SK-N-SH (cell line): ENCODE measurements around the gene RASSF9. TPM values are rescaled to one million over a fixed set of nuclear protein-coding genes. Genes with fewer than 3 reads are reported as not detected.

ENCODE experiments used
- CTCF ChIA-PET: fragments of 300-600, 350-600 bp; formaldehyde crosslinking; extraction: SDS; loops from one replicate; lab custom pipeline; 2021; lab: Yijun Ruan, JAX
- POLR2A ChIA-PET: fragments of 350-600 bp; sonication (Branson Sonifier 250); formaldehyde crosslinking; extraction: SDS; loops from one replicate; lab custom pipeline; 2020; ENCODE audit warnings: antibody characterized with exemption, inconsistent platforms; lab: Yijun Ruan, JAX
- DNase-seq: peaks from one replicate; pipeline ENCODE4 v3.0.0; 2012
- H2AFZ ChIP-seq: fragments of 200-600 bp; sonication (generic); 2 replicates; pipeline ENCODE4 v1.8.1; 2016; ENCODE audit warnings: antibody characterized with exemption, mild to moderate bottlenecking, low read depth
- H3F3A ChIP-seq: fragments of 200-600 bp; sonication (generic); replicated peaks from 2 replicates; pipeline ENCODE3; 2016; ENCODE audit warnings: antibody characterized with exemption, mild to moderate bottlenecking; ENCODE audit not compliant: insufficient read depth
- H3K27ac ChIP-seq, 2 experiments: fragments of 200-500 bp in 1 of 2; fragments of 200-600 bp in 1 of 2; sonication (Bioruptor generic) in 1 of 2; sonication (generic), shearing (Covaris generic) in 1 of 2; 2 replicates each; pipeline versions ENCODE4 v1.5.1 to v1.6.1; 2014 to 2016; ENCODE audit warnings: low read depth in 2 of 2, inconsistent platforms in 1 of 2, low read length in 1 of 2, mild to moderate bottlenecking in 1 of 2, mixed read lengths in 1 of 2
- H3K27me3 ChIP-seq: fragments of 200-600 bp; sonication (generic), shearing (Covaris generic); 2 replicates; pipeline ENCODE4 v1.6.1; 2016; ENCODE audit warnings: mixed run types; ENCODE audit not compliant: insufficient read depth
- H3K36me3 ChIP-seq, 2 experiments: fragments of 200-500 bp in 1 of 2; fragments of 200-600 bp in 1 of 2; sonication (Bioruptor generic) in 1 of 2; sonication (generic) in 1 of 2; replicated peaks in 1 of 2; 2 replicates each; pipeline versions ENCODE3 to v1.5.1; 2014 to 2016; ENCODE audit warnings: low read length in 1 of 2, mild to moderate bottlenecking in 1 of 2; ENCODE audit not compliant: insufficient read depth in 2 of 2, control insufficient read depth in 1 of 2
- H3K4me1 ChIP-seq, 2 experiments: fragments of 200-500 bp in 1 of 2; fragments of 200-600 bp in 1 of 2; sonication (Bioruptor generic) in 1 of 2; sonication (generic), shearing (Covaris generic) in 1 of 2; 2 replicates each; pipeline versions ENCODE4 v1.5.1 to v1.6.1; 2014 to 2016; ENCODE audit warnings: low read depth in 1 of 2, low read length in 1 of 2, mixed run types in 1 of 2; ENCODE audit not compliant: insufficient read depth in 2 of 2, control insufficient read depth in 1 of 2
- H3K4me2 ChIP-seq: fragments of 200-600 bp; sonication (generic), shearing (Covaris generic); 2 replicates; pipeline ENCODE4 v1.6.1; 2017; ENCODE audit warnings: mixed run types
- H3K4me3 ChIP-seq, 2 experiments: fragments of 200-500 bp in 1 of 2; fragments of 200-600 bp in 1 of 2; sonication (Bioruptor generic) in 1 of 2; sonication (generic), shearing (Covaris generic) in 1 of 2; 2 replicates each; pipeline versions ENCODE4 v1.5.1 to v1.8.1; 2014 to 2016; ENCODE audit warnings: low read depth in 2 of 2, inconsistent platforms in 1 of 2, low read length in 1 of 2, mild to moderate bottlenecking in 1 of 2, mixed read lengths in 1 of 2, moderate library complexity in 1 of 2
- H3K79me2 ChIP-seq: fragments of 200-600 bp; sonication (generic); 2 replicates; pipeline ENCODE4 v1.8.1; 2017; ENCODE audit warnings: mild to moderate bottlenecking; ENCODE audit not compliant: insufficient read depth
- H3K9ac ChIP-seq: fragments of 200-600 bp; sonication (generic); 2 replicates; pipeline ENCODE4 v1.6.1; 2017; ENCODE audit warnings: mixed run types
- H3K9me2 ChIP-seq: fragments of 200-600 bp; sonication (generic); 2 replicates; pipeline ENCODE4 v1.6.1; 2017; ENCODE audit warnings: mixed run types
- H3K9me3 ChIP-seq: fragments of 200-600 bp; sonication (generic); 2 replicates; pipeline ENCODE4 v1.6.1; 2017; ENCODE audit warnings: mixed run types, mild to moderate bottlenecking, moderate library complexity
- H4K20me1 ChIP-seq: fragments of 200-600 bp; sonication (generic); 2 replicates; pipeline ENCODE4 v1.6.1; 2017; ENCODE audit warnings: mild to moderate bottlenecking, mixed run types; ENCODE audit not compliant: insufficient read depth
- CHD2 ChIP-seq: fragments of 150-350 bp; IDR thresholded peaks from 2 replicates; pipeline ENCODE4 v1.6.1; 2018; ENCODE audit warnings: low read length; ENCODE audit not compliant: partially characterized antibody
- ELF1 ChIP-seq: IDR thresholded peaks from 2 replicates; pipeline ENCODE4 v1.4.0; 2012
- EP300 ChIP-seq, 2 experiments: IDR thresholded peaks; 2 replicates each; pipeline versions ENCODE4 v1.4.0 to v1.6.1; 2012; ENCODE audit warnings: borderline replicate concordance in 1 of 2, low read depth in 1 of 2, low read length in 1 of 2
- FOSL2 ChIP-seq: IDR thresholded peaks from 2 replicates; pipeline ENCODE4 v1.4.0; 2012; ENCODE audit warnings: low read depth, mild to moderate bottlenecking, moderate library complexity, borderline replicate concordance
- GATA2 ChIP-seq: sonication (generic); formaldehyde crosslinking; IDR thresholded peaks from 2 replicates; pipeline ENCODE4 v1.5.0; 2020; ENCODE audit warnings: mild to moderate bottlenecking, missing genetic modification reagents
- JUND ChIP-seq: IDR thresholded peaks from 2 replicates; pipeline ENCODE4 v1.4.0; 2012
- MEF2A ChIP-seq: IDR thresholded peaks from 2 replicates; pipeline ENCODE4 v1.4.0; 2012; ENCODE audit warnings: low read depth, borderline replicate concordance
- MXI1 ChIP-seq: IDR thresholded peaks from 2 replicates; pipeline ENCODE4 v1.6.1; 2012; ENCODE audit warnings: mild to moderate bottlenecking, low read depth, low read length, improper control_type of control experiment
- NFIC ChIP-seq: IDR thresholded peaks from 2 replicates; pipeline ENCODE4 v1.4.0; 2012; ENCODE audit warnings: borderline replicate concordance
- NRF1 ChIP-seq: IDR thresholded peaks from 2 replicates; pipeline ENCODE4 v1.6.1; 2012; ENCODE audit warnings: low read depth, mild to moderate bottlenecking, low read length
- RAD21 ChIP-seq: IDR thresholded peaks from 2 replicates; pipeline ENCODE4 v1.6.1; 2012; ENCODE audit warnings: mild to moderate bottlenecking, low read length
- RFX5 ChIP-seq: IDR thresholded peaks from 2 replicates; pipeline ENCODE4 v1.6.1; 2012; ENCODE audit warnings: mild to moderate bottlenecking, improper control_type of control experiment, low read length
- RXRA ChIP-seq: IDR thresholded peaks from 2 replicates; pipeline ENCODE4 v1.4.0; 2012; ENCODE audit warnings: low read depth, mild to moderate bottlenecking, borderline replicate concordance
- SIN3A ChIP-seq: IDR thresholded peaks from 2 replicates; pipeline ENCODE4 v1.6.1; 2012; ENCODE audit warnings: low read depth, mild to moderate bottlenecking, low read length, moderate library complexity, borderline replicate concordance
- SMC3 ChIP-seq: IDR thresholded peaks from 2 replicates; pipeline ENCODE4 v1.6.1; 2012; ENCODE audit warnings: low read depth, low read length, improper control_type of control experiment
- TAF1 ChIP-seq: IDR thresholded peaks from 2 replicates; pipeline ENCODE4 v1.6.1; 2012; ENCODE audit warnings: low read depth, mild to moderate bottlenecking, low read length, moderate library complexity, borderline replicate concordance
- TCF12 ChIP-seq: IDR thresholded peaks from 2 replicates; pipeline ENCODE4 v1.4.0; 2012
- TEAD4 ChIP-seq: IDR thresholded peaks from 2 replicates; pipeline ENCODE4 v1.4.0; 2012; ENCODE audit warnings: mild to moderate bottlenecking, borderline replicate concordance; ENCODE audit not compliant: insufficient read depth
- YY1 ChIP-seq: IDR thresholded peaks from 2 replicates; pipeline ENCODE4 v1.4.0; 2012; ENCODE audit warnings: low read depth, mild to moderate bottlenecking
- WGBS: methylation state at CpG from one replicate; pipeline ENCODE4 v1.1.6; 2017; ENCODE audit warnings: low lambda C conversion rate; 5-methylcytosine and 5-hydroxymethylcytosine counted together
- polyA plus RNA-seq, 3 experiments: library from polyadenylated mRNA; depleted of rRNA; stranded (reverse); fragments of >200 nt; gene quantifications; 2 replicates each; pipeline ENCODE4 v1.2.3, GENCODE V29; 2012
- TF ChIP-seq, protein P1 (sequence below): IDR thresholded peaks from 2 replicates; pipeline ENCODE4; 2012
- TF ChIP-seq, protein P2 (sequence below): fragments of 200-600 bp; sonication (generic); IDR thresholded peaks from 2 replicates; pipeline ENCODE4 v1.6.1; 2017; ENCODE audit warnings: antibody characterized with exemption, mild to moderate bottlenecking, moderate library complexity
- TF ChIP-seq, protein P3 (sequence below): IDR thresholded peaks from 2 replicates; pipeline ENCODE4 v1.6.1; 2012; ENCODE audit warnings: mild to moderate bottlenecking, low read depth, low read length, moderate library complexity

RASSF9 gene
- polyA plus RNA-seq, 1 of the 3 experiments (the other 2 are of a cell fraction): 0.21 TPM

DNA sequence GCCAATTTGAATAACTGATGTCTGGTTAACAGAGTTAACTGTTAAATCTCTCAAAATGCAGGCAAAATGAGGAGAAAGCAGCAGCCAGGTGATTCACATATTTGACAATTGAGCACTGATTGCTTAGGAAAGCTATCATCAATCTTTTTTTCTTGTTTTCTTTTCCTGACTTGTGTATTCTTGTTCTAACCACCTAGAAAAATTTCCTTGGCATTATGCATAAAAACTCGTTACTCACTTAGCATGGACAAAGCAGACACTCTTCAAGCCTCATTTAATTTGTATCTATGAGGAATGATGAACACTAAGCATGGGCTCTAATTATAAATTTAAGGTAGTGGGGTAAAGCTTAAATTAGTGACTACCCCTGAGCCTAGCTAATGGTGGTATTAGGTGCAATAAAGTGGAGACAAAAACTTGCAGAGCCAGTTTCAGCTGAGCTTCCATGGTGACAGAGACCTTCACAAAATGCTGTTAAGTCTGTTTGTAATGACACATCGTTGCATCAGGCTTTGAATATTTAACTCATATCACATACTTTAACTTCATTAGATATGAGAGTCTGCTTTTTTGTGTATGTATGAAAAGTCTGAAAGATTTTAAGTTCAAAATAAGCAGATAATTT lies 52.0 kb downstream of the RASSF9 start:
- H3K27ac ChIP-seq: no peak overlapping the region
- no peak overlapping the region for H3K4me3 ChIP-seq
- 50% methylated on average over 2 of the region's 2 CpGs for WGBS
- H3K4me2 ChIP-seq: no peak overlapping the region
- H3K9me2 ChIP-seq: no peaks in the 10 kb centered on the region
- no peaks in the 10 kb centered on the region for H3K79me2 ChIP-seq
- no peak overlapping the region for H2AFZ ChIP-seq
- ChIA-PET POLR2A (no interaction called here), CTCF (no interaction called here)
- H3K9ac ChIP-seq: no peak overlapping the region
- peaks cover 0 to 5% of the 10 kb centered on the region in 2 experiments; a peak in 1 of 4 replicates for H3K4me1 ChIP-seq
- no peaks in the 10 kb centered on the region for H3K9me3 ChIP-seq
- H3K27me3 ChIP-seq: no peaks in the 10 kb centered on the region
- no peaks in the 10 kb centered on the region for H4K20me1 ChIP-seq
- H3F3A ChIP-seq: no peaks in the 10 kb centered on the region
- no peak for DNase-seq
- TF ChIP-seq SIN3A (no peak), RXRA (no peak), TAF1 (no peak), MXI1 (no peak), YY1 (no peak), JUND (no peak), TCF12 (no peak), ELF1 (no peak), GATA2 (no peak), CHD2 (no peak)
- TF ChIP-seq, protein P1, sequence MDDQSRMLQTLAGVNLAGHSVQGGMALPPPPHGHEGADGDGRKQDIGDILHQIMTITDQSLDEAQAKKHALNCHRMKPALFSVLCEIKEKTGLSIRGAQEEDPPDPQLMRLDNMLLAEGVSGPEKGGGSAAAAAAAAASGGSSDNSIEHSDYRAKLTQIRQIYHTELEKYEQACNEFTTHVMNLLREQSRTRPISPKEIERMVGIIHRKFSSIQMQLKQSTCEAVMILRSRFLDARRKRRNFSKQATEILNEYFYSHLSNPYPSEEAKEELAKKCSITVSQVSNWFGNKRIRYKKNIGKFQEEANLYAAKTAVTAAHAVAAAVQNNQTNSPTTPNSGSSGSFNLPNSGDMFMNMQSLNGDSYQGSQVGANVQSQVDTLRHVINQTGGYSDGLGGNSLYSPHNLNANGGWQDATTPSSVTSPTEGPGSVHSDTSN: no peak
- H3K36me3 ChIP-seq: no peaks in the 10 kb centered on the region

DNA sequence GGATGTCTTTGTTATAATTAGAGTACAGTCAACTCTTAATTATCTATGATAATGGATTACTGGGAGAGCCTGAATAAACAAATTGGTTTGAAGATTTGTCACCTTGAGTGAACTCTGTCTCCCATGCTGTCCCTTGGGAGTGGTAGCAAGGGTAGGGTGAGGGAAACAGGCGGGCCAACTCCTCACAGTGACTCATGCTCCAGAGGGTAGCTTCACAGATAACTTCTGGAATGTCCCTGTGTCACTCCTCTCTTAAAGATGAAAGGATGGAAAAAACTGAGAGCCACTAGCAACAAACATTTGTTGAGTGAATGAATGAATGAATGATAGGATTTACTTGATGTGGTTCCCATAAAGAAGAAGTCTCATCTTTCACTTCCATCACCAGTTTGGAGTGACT lies 53.5 kb downstream of the RASSF9 start:
- Histone ChIP-seq H4K20me1 (no peaks in the 10 kb centered on the region), H2AFZ (no peak overlapping the region), H3K9me3 (no peaks in the 10 kb centered on the region), H3K4me2 (no peak overlapping the region), H3F3A (no peaks in the 10 kb centered on the region), H3K4me1 (peaks cover 0 to 5% of the 10 kb centered on the region in 2 experiments; a peak in 1 of 4 replicates), H3K79me2 (no peaks in the 10 kb centered on the region), H3K36me3 (no peaks in the 10 kb centered on the region), H3K27me3 (no peaks in the 10 kb centered on the region), H3K27ac (no peak overlapping the region), H3K4me3 (no peak overlapping the region), H3K9ac (no peak overlapping the region), H3K9me2 (no peaks in the 10 kb centered on the region)
- CTCF ChIA-PET: no interaction called here
- POLR2A ChIA-PET: no interaction called here
- no peak for DNase-seq
- WGBS: 56% methylated on average over 1 of the region's 1 CpG
- TF ChIP-seq RFX5 (no peak), NRF1 (no peak), FOSL2 (no peak), EP300 (IDR thresholded peaks at IDR 0.05; ENCODE audit: borderline replicate concordance in 1 of 2, low read depth in 1 of 2, low read length in 1 of 2) (no peak), MEF2A (no peak), JUND (no peak), TEAD4 (no peak), SMC3 (no peak), NFIC (no peak), GATA2 (no peak), TCF12 (no peak), RAD21 (no peak)
- TF ChIP-seq, protein P2, sequence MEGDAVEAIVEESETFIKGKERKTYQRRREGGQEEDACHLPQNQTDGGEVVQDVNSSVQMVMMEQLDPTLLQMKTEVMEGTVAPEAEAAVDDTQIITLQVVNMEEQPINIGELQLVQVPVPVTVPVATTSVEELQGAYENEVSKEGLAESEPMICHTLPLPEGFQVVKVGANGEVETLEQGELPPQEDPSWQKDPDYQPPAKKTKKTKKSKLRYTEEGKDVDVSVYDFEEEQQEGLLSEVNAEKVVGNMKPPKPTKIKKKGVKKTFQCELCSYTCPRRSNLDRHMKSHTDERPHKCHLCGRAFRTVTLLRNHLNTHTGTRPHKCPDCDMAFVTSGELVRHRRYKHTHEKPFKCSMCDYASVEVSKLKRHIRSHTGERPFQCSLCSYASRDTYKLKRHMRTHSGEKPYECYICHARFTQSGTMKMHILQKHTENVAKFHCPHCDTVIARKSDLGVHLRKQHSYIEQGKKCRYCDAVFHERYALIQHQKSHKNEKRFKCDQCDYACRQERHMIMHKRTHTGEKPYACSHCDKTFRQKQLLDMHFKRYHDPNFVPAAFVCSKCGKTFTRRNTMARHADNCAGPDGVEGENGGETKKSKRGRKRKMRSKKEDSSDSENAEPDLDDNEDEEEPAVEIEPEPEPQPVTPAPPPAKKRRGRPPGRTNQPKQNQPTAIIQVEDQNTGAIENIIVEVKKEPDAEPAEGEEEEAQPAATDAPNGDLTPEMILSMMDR: no peak
- TF ChIP-seq, protein P3, sequence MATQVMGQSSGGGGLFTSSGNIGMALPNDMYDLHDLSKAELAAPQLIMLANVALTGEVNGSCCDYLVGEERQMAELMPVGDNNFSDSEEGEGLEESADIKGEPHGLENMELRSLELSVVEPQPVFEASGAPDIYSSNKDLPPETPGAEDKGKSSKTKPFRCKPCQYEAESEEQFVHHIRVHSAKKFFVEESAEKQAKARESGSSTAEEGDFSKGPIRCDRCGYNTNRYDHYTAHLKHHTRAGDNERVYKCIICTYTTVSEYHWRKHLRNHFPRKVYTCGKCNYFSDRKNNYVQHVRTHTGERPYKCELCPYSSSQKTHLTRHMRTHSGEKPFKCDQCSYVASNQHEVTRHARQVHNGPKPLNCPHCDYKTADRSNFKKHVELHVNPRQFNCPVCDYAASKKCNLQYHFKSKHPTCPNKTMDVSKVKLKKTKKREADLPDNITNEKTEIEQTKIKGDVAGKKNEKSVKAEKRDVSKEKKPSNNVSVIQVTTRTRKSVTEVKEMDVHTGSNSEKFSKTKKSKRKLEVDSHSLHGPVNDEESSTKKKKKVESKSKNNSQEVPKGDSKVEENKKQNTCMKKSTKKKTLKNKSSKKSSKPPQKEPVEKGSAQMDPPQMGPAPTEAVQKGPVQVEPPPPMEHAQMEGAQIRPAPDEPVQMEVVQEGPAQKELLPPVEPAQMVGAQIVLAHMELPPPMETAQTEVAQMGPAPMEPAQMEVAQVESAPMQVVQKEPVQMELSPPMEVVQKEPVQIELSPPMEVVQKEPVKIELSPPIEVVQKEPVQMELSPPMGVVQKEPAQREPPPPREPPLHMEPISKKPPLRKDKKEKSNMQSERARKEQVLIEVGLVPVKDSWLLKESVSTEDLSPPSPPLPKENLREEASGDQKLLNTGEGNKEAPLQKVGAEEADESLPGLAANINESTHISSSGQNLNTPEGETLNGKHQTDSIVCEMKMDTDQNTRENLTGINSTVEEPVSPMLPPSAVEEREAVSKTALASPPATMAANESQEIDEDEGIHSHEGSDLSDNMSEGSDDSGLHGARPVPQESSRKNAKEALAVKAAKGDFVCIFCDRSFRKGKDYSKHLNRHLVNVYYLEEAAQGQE: no peak
